K562 (cell line): ENCODE measurements around the gene SLC2A10. TPM values are rescaled to one million over a fixed set of nuclear protein-coding genes. Genes with fewer than 3 reads are reported as not detected.

Source experiments
- CCNT2 ChIP-seq: IDR thresholded peaks from 2 replicates; pipeline ENCODE4 v1.6.1; 2011; ENCODE audit warnings: borderline replicate concordance, low read depth, mild to moderate bottlenecking, moderate library complexity, mixed read lengths, low read length; ENCODE audit not compliant: insufficient read length; ENCODE audit errors: extremely low read depth
- ZBTB40 ChIP-seq, 2 experiments: fragments of 450-650 bp in 1 of 2; sonication (generic) in 1 of 2; formaldehyde crosslinking in 1 of 2; IDR thresholded peaks; 2 replicates each; pipeline versions ENCODE4 v1.7.1 to v1.9.0; 2016 to 2022; ENCODE audit warnings: inconsistent platforms in 1 of 2, mild to moderate bottlenecking in 1 of 2, missing genetic modification reagents in 1 of 2
- polyA plus RNA-seq, 8 experiments: library from polyadenylated mRNA; depleted of rRNA in 4 of 8; stranded (reverse) in 5 of 8; unstranded in 3 of 8; fragments of >200 nt; fragmentation: Nextera tagmentation in 2 of 8; fragmentation: Illumina TruSeq in 1 of 8; extraction: Ambion mirVana in 2 of 8; extraction: Trizol in 1 of 8; gene quantifications; 2 replicates each; pipeline versions ENCODE4 v1.2.1 to v1.2.3, GENCODE V29; 2011 to 2014; ENCODE audit warnings: inconsistent platforms in 1 of 8, missing spikeins in 1 of 8
- total RNA-seq, 7 experiments: library from RNA; depleted of rRNA in 6 of 7; stranded (reverse); fragments of >200 nt in 6 of 7; fragmentation: Illumina TruSeq in 2 of 7; extraction: Trizol in 2 of 7; gene quantifications; 2 replicates each; pipeline versions ENCODE4 v1.2.1 to v1.2.3, GENCODE V29; 2011 to 2021; ENCODE audit warnings: low replicate concordance in 1 of 7

Gene SLC2A10
- total and polyA plus RNA-seq, 9 of the 15 experiments (the other 6 are each of a cell fraction or from before 2014, with no cell fraction given), result 0.01 to 1.8 (median 0.10) TPM

DNA sequence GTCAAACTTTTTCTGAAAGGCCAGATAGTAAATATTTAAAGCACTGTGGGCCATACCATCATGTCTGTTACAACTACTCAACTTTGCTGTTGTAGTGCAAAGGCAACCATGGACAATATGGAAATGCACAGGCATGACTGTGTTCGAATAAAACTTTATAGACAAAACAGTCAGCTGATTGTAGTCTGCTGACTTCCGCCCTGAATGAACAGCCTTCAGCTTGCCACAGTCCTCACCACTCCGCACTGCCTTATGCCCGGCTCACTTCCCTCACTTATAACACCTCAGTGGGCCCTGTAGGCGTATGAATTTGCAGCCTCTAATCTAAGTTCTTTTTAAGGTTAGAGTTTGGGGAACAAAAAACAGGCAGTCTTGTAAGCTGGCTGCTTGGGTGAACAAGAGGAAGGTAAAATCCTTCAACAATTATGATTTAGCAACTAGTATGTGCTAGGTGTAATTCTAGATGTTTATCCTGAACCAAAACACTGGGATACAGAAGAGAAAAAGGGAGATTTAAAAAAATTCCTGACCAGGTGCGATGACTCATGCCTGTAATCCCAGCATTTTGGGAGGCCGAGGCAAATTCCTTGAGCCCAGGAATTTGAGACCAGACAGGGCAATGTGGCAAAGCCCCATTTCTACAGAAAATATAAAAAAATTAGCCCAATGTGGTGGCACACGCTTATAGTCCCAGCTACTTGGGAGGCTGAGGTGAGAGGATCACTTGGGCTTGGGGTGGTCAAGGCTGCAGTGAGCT lies 6.8 kb upstream of the SLC2A10 start (continued):
- TF ChIP-seq ZBTB40 (IDR thresholded peaks at IDR 0.05) (peak; percentile 97), ZBTB40 (CRISPR knock-in tag; IDR thresholded peaks at IDR 0.05) (peak; percentile 94), CCNT2 (no peak)
